DMS53 treated with DMSO at 0.1 percent for 48 hours (cell line): ENCODE data around the gene TVP23A.
"Not testable (repeated sequence)": the region's sequence is repeated elsewhere in the genome, so short reads cannot be mapped to it uniquely, and the experiment has no call there.

Experiments
- DNase-seq: peaks from one replicate; lab custom pipeline; 2025; ENCODE audit not compliant: unreplicated experiment; lab: John Stamatoyannopoulos, UW

Gene TVP23A

GRCh38 chr16:10836174-10836853 is 17.7 kb upstream of the TVP23A start:
- DNase-seq: no peak

- no peak for DNase-seq
Measured at GRCh38 chr16:10835281-10835931, 16.8 kb upstream of the TVP23A start.

- no peak for DNase-seq
Measured at GRCh38 chr16:10834766-10835165, 16.2 kb upstream of the TVP23A start.

GRCh38 chr16:10834130-10834529 is 15.5 kb upstream of the TVP23A start:
- DNase-seq: no peak

- DNase-seq: no peak
Measured at GRCh38 chr16:10833271-10833670, 14.7 kb upstream of the TVP23A start.

GRCh38 chr16:10831894-10832886 is 13.6 kb upstream of the TVP23A start:
- DNase-seq: no peak

- not testable (repeated sequence) for DNase-seq
Measured at GRCh38 chr16:10830240-10830639, 11.6 kb upstream of the TVP23A start.

GRCh38 chr16:10829390-10830098 is 10.9 kb upstream of the TVP23A start:
- not testable (repeated sequence) for DNase-seq

GRCh38 chr16:10828851-10829366 is 10.3 kb upstream of the TVP23A start:
- DNase-seq: no peak

- DNase-seq: no peak
Measured at GRCh38 chr16:10827691-10828341, 9.2 kb upstream of the TVP23A start.

GRCh38 chr16:10824111-10824893 is 5.7 kb upstream of the TVP23A start:
- no peak for DNase-seq

GRCh38 chr16:10822702-10823101 is 4.1 kb upstream of the TVP23A start:
- no peak for DNase-seq

GRCh38 chr16:10820546-10820945 is 2.0 kb upstream of the TVP23A start:
- no peak for DNase-seq

GRCh38 chr16:10817514-10817913 is 1.1 kb downstream of the TVP23A start:
- no peak for DNase-seq

- DNase-seq: no peak
Measured at GRCh38 chr16:10813099-10813455, 5.5 kb downstream of the TVP23A start.

- DNase-seq: no peak
Measured at GRCh38 chr16:10812312-10813098, 6.1 kb downstream of the TVP23A start.

GRCh38 chr16:10809706-10810105 is 8.9 kb downstream of the TVP23A start:
- DNase-seq: no peak

- no peak for DNase-seq
Measured at GRCh38 chr16:10808850-10809249, 9.7 kb downstream of the TVP23A start.

- no peak for DNase-seq
Measured at GRCh38 chr16:10808218-10808617, 10.4 kb downstream of the TVP23A start.
